HepG2 (cell line): ENCODE results near the gene MTHFD2L. TPM values are rescaled to one million over a fixed set of nuclear protein-coding genes. Genes with fewer than 3 reads are reported as not detected.

Experiments used
- FLYWCH1 ChIP-seq: sonication (generic); formaldehyde crosslinking; IDR thresholded peaks from 2 replicates; pipeline ENCODE4 v1.8.1; 2023; ENCODE audit warnings: mild to moderate bottlenecking, missing genetic modification reagents
- FOXC1 ChIP-seq: sonication (generic); formaldehyde crosslinking; IDR thresholded peaks from 2 replicates; pipeline ENCODE4 v1.8.0; 2022; ENCODE audit warnings: mild to moderate bottlenecking, missing genetic modification reagents, borderline replicate concordance
- KLF16 ChIP-seq, 2 experiments: sonication (generic) in 1 of 2; formaldehyde crosslinking in 1 of 2; IDR thresholded peaks; 2 replicates each; pipeline versions ENCODE4 v1.6.1 to v1.8.0; 2016 to 2023; ENCODE audit warnings: missing genetic modification reagents in 2 of 2, missing compliant biosample characterization in 1 of 2
- PITX1 ChIP-seq: sonication (generic); formaldehyde crosslinking; IDR thresholded peaks from 2 replicates; pipeline ENCODE4 v1.5.1; 2020; ENCODE audit warnings: mild to moderate bottlenecking, missing genetic modification reagents
- POLR2G ChIP-seq: fragments of 200-400 bp; formaldehyde crosslinking; IDR thresholded peaks from 2 replicates; pipeline ENCODE4 v1.6.1; 2018; ENCODE audit warnings: mild to moderate bottlenecking, low read depth, low read length, moderate library complexity
- PRDM10 ChIP-seq: sonication (generic); formaldehyde crosslinking; IDR thresholded peaks from 2 replicates; pipeline ENCODE4 v1.4.0; 2020; ENCODE audit warnings: low read depth, missing genetic modification reagents
- SPEN ChIP-seq: sonication (generic); formaldehyde crosslinking; IDR thresholded peaks from 2 replicates; pipeline ENCODE4 v1.5.1; 2020; ENCODE audit warnings: low read depth, mild to moderate bottlenecking, missing genetic modification reagents
- STAT6 ChIP-seq: sonication (generic); formaldehyde crosslinking; IDR thresholded peaks from 2 replicates; pipeline ENCODE4 v1.4.0; 2020; ENCODE audit warnings: missing genetic modification reagents, mild to moderate bottlenecking, borderline replicate concordance
- TCF7L2 ChIP-seq: IDR thresholded peaks from 2 replicates; pipeline ENCODE4 v1.6.1; 2011; ENCODE audit warnings: mild to moderate bottlenecking, low read depth, low read length, moderate library complexity
- TFAP4 ChIP-seq: sonication (generic); IDR thresholded peaks from 2 replicates; pipeline ENCODE4 v1.6.1; 2016; ENCODE audit warnings: low read depth, borderline replicate concordance
- YY1 ChIP-seq: IDR thresholded peaks from 2 replicates; pipeline ENCODE4 v1.6.1; 2011; ENCODE audit warnings: low read length, low read depth, moderate library complexity, mild to moderate bottlenecking; ENCODE audit not compliant: insufficient read depth, insufficient replicate concordance
- ZNF18 ChIP-seq: sonication (generic); formaldehyde crosslinking; IDR thresholded peaks from 2 replicates; pipeline ENCODE4 v1.8.0; 2022; ENCODE audit warnings: mild to moderate bottlenecking, missing genetic modification reagents; ENCODE audit not compliant: insufficient replicate concordance
- ZNF234 ChIP-seq: sonication (generic); formaldehyde crosslinking; conservative IDR thresholded peaks from 2 replicates; pipeline ENCODE4 v1.5.1; 2020; ENCODE audit warnings: mild to moderate bottlenecking, missing genetic modification reagents
- ZNF331 ChIP-seq: sonication (generic); formaldehyde crosslinking; IDR thresholded peaks from 2 replicates; pipeline ENCODE4 v1.4.0; 2020; ENCODE audit warnings: missing genetic modification reagents
- ZNF557 ChIP-seq: sonication (generic); formaldehyde crosslinking; IDR thresholded peaks from 2 replicates; pipeline ENCODE4 v1.4.0; 2020; ENCODE audit warnings: missing genetic modification reagents
- ZNF740 ChIP-seq: sonication (generic); formaldehyde crosslinking; IDR thresholded peaks from 2 replicates; pipeline ENCODE4 v1.4.0; 2020; ENCODE audit warnings: missing genetic modification reagents
- ZSCAN29 ChIP-seq: sonication (generic); formaldehyde crosslinking; conservative IDR thresholded peaks from 2 replicates; pipeline ENCODE4 v1.4.0; 2020; ENCODE audit warnings: mild to moderate bottlenecking, missing genetic modification reagents
- ZSCAN5A ChIP-seq: sonication (generic); formaldehyde crosslinking; IDR thresholded peaks from 2 replicates; pipeline ENCODE4 v1.8.0; 2022; ENCODE audit warnings: mild to moderate bottlenecking, missing genetic modification reagents, borderline replicate concordance
- polyA plus RNA-seq, 8 experiments: library from polyadenylated mRNA; depleted of rRNA in 3 of 8; stranded (reverse) in 7 of 8; unstranded in 1 of 8; fragments of >200 nt; fragmentation: Illumina TruSeq in 4 of 8; extraction: Trizol in 4 of 8; gene quantifications; 2 replicates each; pipeline versions ENCODE4 v1.2.1 to v1.2.3, GENCODE V29; 2011 to 2016; ENCODE audit warnings: low read depth in 4 of 8, missing spikeins in 1 of 8, mixed read lengths in 1 of 8; ENCODE audit not compliant: insufficient read depth in 1 of 8
- total RNA-seq, 5 experiments: library from RNA; depleted of rRNA; stranded (reverse); fragments of >200 nt; fragmentation: Illumina TruSeq; extraction: Trizol; gene quantifications; 2 replicates each; pipeline ENCODE4 v1.2.3, GENCODE V29; 2016; ENCODE audit warnings: low read depth in 1 of 5

Gene MTHFD2L
- total and polyA plus RNA-seq, 2 of the 13 experiments (the other 11 are each of a cell fraction or from before 2014, with no cell fraction given) = 10.5 to 14.9 TPM

- TF ChIP-seq ZNF740 (CRISPR knock-in tag) (no peak), ZSCAN5A (peak; percentile 57; the same call in 1 of the 2 replicates), PRDM10 (CRISPR knock-in tag) (no peak; the same call in 1 of the 2 replicates), ZNF18 (CRISPR knock-in tag) (no peak), ZNF234 (no peak), STAT6 (CRISPR knock-in tag) (peak; percentile 49; the same call in 1 of the 2 replicates), ZNF557 (CRISPR knock-in tag) (no peak), YY1 (no peak), FOXC1 (CRISPR knock-in tag) (no peak), TCF7L2 (peak; percentile 66; the same call in 1 of the 2 replicates), ZSCAN29 (CRISPR knock-in tag) (peak; percentile 55; the same call in 1 of the 2 replicates), POLR2G (no peak), TFAP4 (peak; percentile 59; the same call in 1 of the 2 replicates), PITX1 (CRISPR knock-in tag) (peak; percentile 99), SPEN (peak; percentile 43; the same call in 1 of the 2 replicates), ZNF331 (CRISPR knock-in tag) (no peak; the same call in 1 of the 2 replicates), FLYWCH1 (CRISPR knock-in tag) (no peak), KLF16 (CRISPR knock-in tag; IDR thresholded peaks at IDR 0.05) (peak in 1 of 2 experiments; percentile 86; a peak in 1 of 4 replicates)
These were observed 44.2 kb downstream of the MTHFD2L start (continued) for GRCh38 chr4:74202062-74202586.
